SJSA1 (cell line): ENCODE measurements around the gene GPR137B. TPM values are rescaled to one million over a fixed set of nuclear protein-coding genes. Genes with fewer than 3 reads are reported as not detected.
"Not testable (repeated sequence)": the region's sequence is repeated elsewhere in the genome, so short reads cannot be mapped to it uniquely, and the experiment has no call there.

Experiments
- DNase-seq, 2 experiments: peaks; one replicate each; pipeline ENCODE4 v3.0.0-alpha.2; 2015 to 2020; ENCODE audit warnings: low spot score in 2 of 2, low read depth in 1 of 2
- H3K27ac ChIP-seq: fragments of 250-450 bp; sonication (Bioruptor Pico); 2 replicates; pipeline ENCODE4 v1.5.1; 2020; ENCODE audit warnings: mild to moderate bottlenecking, moderate library complexity
- H3K27me3 ChIP-seq: fragments of 250-450 bp; sonication (Bioruptor Pico); replicated peaks from 2 replicates; pipeline ENCODE4 v1.5.1; 2020; ENCODE audit warnings: mild to moderate bottlenecking, moderate library complexity
- H3K36me3 ChIP-seq: fragments of 250-450 bp; sonication (Bioruptor Pico); 2 replicates; pipeline ENCODE4 v1.5.1; 2020; ENCODE audit warnings: mild to moderate bottlenecking
- H3K4me1 ChIP-seq: fragments of 250-450 bp; sonication (Bioruptor Pico); replicated peaks from 2 replicates; pipeline ENCODE4 v1.6.1; 2021; ENCODE audit warnings: mild to moderate bottlenecking
- H3K4me3 ChIP-seq: fragments of 250-450 bp; sonication (Bioruptor Pico); 2 replicates; pipeline ENCODE4 v1.5.1; 2020; ENCODE audit warnings: mild to moderate bottlenecking
- H3K9me3 ChIP-seq: fragments of 250-450 bp; sonication (Bioruptor Pico); replicated peaks from 2 replicates; pipeline ENCODE4 v1.5.1; 2020; ENCODE audit warnings: mild to moderate bottlenecking
- total RNA-seq: library from RNA; depleted of rRNA; stranded (reverse); fragments of >200 nt; shearing (Covaris generic); gene quantifications from 2 replicates; pipeline ENCODE4 v1.2.3, GENCODE V29; 2014

GPR137B gene
- total RNA-seq, 1 experiment from 2014 or later: 4.4 TPM

DNA sequence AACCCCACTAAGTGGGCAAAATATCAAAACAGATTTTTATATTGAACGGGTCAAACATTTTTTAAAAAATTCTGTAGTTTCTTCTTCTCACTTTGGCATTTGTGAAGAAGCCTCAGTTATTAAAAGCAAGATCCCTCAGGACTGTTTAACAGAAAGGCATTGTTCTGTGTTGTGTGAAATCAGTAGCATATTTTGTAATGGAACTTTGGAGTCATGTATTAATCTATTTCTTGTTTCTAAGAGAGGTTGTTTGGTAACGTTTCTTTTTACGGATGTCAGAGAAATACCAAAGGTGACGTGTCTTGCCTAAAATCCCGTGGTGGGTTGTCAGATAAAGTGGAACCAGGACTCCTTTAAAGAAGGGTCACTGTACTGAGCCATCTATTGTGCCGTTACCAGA is 23.7 kb downstream of the GPR137B start:
- no peaks in the 10 kb centered on the region for H3K36me3 ChIP-seq
- H3K4me3 ChIP-seq: no peak overlapping the region
- no peaks in the 10 kb centered on the region for H3K4me1 ChIP-seq
- H3K27ac ChIP-seq: no peak overlapping the region
- no peak for DNase-seq
- peaks cover 6% of the 10 kb centered on the region; the same call in 1 of the 2 replicates for H3K9me3 ChIP-seq
- H3K27me3 ChIP-seq: no peaks in the 10 kb centered on the region

- Histone ChIP-seq H3K4me3 (no peak overlapping the region), H3K36me3 (no peaks in the 10 kb centered on the region), H3K27ac (no peak overlapping the region), H3K9me3 (no peaks in the 10 kb centered on the region), H3K4me1 (no peaks in the 10 kb centered on the region), H3K27me3 (no peaks in the 10 kb centered on the region)
- no peak for DNase-seq
Observed at GRCh38 chr1:236167154-236167553, 24.8 kb downstream of the GPR137B start.

DNA sequence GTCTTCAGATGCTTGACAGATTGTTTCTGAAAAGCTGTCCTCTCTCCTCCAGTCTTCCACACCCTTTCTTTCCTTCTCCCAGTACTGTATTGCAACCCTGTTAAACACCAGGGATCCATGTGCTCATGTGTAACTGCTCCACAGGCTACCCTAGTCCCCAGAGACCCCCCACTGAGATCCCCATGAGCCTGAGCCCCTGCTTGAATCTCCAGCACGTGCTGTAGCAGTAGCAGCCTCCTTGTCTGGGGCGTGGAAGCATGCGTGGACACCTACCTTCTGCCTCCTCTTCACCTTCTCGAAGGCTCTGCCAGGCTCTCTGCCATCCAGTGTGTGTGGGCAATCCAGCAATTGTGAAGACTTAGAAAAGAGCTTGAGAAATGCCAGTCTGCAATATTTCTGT is 25.2 kb downstream of the GPR137B start:
- Histone ChIP-seq H3K27me3 (no peaks in the 10 kb centered on the region), H3K27ac (no peak overlapping the region), H3K36me3 (no peaks in the 10 kb centered on the region), H3K9me3 (no peaks in the 10 kb centered on the region), H3K4me1 (no peaks in the 10 kb centered on the region), H3K4me3 (no peak overlapping the region)
- no peak for DNase-seq

DNA sequence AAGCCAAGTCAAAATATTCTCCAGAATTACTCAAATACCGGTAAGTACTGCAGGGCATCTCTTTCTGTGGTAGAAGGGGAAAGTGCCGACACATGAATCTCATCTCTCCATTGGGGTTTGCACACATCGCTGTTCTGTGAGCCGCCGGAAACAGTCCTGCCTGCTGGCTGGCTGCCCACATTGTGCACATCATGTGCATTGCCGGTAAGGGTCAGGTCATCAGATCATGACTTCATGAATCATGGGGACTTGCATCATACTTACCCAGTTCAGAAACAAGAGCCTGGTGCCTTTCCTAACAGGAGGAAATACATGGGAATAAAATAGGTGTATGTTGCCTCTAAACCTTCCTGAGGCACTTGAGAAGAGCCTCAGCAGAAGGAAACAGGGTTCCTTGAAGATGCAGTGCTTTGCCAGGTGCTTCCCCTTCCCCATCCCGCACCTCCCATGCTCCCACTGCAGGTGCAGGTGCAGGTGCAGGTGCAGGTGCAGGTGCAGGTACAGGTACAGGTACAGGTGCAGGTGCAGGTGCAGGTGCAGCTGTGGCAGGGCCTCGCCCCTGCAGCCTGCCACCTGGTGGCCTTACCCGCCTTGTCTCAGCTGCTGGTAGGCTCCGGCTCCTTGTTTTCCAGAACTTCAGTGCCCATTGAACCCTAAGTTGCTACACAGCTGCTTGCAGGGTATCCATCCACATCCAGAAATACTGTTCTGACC is 26.5 kb downstream of the GPR137B start:
- H3K36me3 ChIP-seq: no peaks in the 10 kb centered on the region
- H3K4me1 ChIP-seq: no peaks in the 10 kb centered on the region
- no peak for DNase-seq
- no peaks in the 10 kb centered on the region for H3K27me3 ChIP-seq
- H3K4me3 ChIP-seq: no peak overlapping the region
- no peak overlapping the region for H3K27ac ChIP-seq
- no peaks in the 10 kb centered on the region for H3K9me3 ChIP-seq

DNA sequence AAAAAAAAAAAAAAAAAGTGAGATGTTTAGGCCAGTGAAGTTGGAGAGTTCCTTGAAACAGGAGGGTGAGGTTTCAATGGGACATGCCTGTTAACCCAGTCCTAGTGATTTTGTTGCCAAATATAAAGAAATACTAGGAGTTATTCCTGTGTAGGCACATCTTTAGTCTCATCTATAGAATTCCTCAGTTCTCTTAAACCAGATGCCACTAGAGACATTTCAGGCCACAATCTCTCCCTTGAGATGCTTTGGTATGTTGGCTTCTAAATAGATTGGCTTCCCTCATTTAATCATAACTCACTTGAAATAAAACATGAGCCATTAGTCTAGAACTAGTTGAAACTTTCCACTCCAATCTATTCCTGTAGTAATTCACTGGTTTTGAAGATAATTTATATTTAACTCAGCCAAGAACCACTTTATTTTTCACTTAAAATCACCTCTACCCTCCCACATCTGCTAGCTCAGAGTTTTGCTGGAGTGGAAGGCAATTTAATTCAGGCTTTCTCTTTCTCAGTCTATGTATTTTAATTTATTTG is 29.8 kb downstream of the GPR137B start:
- no peak for DNase-seq
- Histone ChIP-seq H3K27me3 (no peaks in the 10 kb centered on the region), H3K4me3 (no peak overlapping the region), H3K36me3 (no peaks in the 10 kb centered on the region), H3K27ac (no peak overlapping the region), H3K4me1 (no peaks in the 10 kb centered on the region), H3K9me3 (no peaks in the 10 kb centered on the region)

DNA sequence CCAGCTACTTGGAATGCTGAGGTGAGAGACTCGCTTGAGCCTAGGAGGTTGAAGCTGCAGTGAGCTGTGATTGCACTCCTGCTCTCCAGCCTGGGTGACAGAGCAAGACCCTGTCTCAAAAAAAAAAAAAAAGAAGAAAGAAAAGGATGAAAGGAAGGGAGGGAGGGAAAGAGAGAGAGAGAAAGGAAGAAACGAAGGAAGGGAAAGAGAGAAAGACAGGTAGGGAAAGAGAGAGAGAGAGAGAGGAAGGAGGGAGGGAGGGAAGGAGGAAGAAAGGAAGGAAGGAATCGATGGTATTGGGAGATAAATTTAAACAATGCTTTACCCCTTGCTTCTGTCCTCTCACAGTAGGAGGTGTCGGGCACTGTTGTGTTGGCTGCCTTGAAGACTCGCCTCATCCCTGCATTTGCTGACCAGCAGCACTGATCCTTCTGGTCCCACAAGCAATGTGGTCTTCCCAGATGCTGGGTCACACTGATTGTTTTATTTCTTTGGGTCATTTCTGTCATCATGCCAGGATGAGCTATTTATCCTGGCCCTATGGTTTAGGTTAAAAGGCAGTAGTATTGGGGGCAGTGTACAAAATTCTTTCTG is 30.9 kb downstream of the GPR137B start:
- Histone ChIP-seq H3K36me3 (no peaks in the 10 kb centered on the region), H3K9me3 (no peaks in the 10 kb centered on the region), H3K4me1 (no peaks in the 10 kb centered on the region), H3K4me3 (no peak overlapping the region), H3K27ac (no peak overlapping the region), H3K27me3 (no peaks in the 10 kb centered on the region)
- no peak for DNase-seq

- Histone ChIP-seq H3K36me3 (no peaks in the 10 kb centered on the region), H3K4me1 (no peaks in the 10 kb centered on the region), H3K9me3 (no peaks in the 10 kb centered on the region), H3K27me3 (no peaks in the 10 kb centered on the region), H3K4me3 (no peak overlapping the region), H3K27ac (no peak overlapping the region)
- no peak for DNase-seq
Observed at GRCh38 chr1:236175642-236176336, 33.5 kb downstream of the GPR137B start.

DNA sequence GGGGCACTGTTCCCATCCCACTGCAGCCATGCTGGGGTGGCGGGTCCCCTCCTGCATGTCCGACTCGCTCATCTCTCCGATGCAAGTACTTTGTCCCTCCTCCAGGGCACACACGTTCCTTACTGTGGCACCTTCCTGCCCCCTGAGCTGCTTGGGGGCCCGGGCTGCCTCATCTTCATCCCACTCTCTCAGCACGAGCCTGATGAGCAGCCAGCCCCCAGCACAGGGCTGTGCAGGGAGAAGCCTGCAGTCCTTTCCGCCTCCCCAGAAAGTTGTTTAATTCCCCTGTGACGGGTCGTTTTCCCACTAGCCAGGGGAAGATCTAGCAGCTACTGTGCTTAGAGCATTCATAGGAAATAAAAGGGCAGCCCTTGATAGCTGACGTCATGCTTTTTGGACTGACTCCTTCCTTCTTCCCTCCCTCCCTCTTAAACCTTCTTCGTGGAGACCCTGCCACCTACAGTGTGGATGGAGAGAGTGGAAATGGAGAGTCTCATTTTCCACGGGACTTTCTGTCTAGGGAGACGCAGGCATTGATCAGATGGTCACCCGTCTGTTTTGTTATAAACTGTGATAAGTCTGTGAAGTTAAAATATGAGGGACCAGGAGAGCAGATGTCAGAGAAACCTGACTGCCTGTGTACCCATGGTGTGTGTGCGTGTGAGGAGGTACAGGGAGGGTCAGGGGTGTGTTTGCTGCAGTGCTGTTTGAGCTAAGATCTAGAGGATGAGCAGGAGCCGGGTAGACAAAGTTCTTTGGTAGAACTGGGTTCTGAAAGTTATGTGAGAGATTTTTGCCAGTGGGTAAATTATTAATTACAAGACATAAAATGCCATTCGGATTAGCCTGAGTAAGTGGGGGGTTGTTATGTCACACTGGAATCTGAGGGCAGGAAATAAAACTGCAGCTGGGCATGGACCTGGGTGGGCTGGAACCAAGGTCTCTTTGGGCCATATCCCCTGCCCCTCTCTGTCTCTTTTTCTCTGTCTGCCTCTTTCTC is 34.3 kb downstream of the GPR137B start:
- no peaks in the 10 kb centered on the region for H3K9me3 ChIP-seq
- no peaks in the 10 kb centered on the region for H3K4me1 ChIP-seq
- no peak for DNase-seq
- no peaks in the 10 kb centered on the region for H3K27me3 ChIP-seq
- H3K27ac ChIP-seq: no peak overlapping the region
- H3K36me3 ChIP-seq: no peaks in the 10 kb centered on the region
- no peak overlapping the region for H3K4me3 ChIP-seq

- DNase-seq: no peak
- Histone ChIP-seq H3K4me3 (no peak overlapping the region), H3K36me3 (no peaks in the 10 kb centered on the region), H3K27me3 (no peaks in the 10 kb centered on the region), H3K4me1 (no peaks in the 10 kb centered on the region), H3K27ac (no peak overlapping the region), H3K9me3 (no peaks in the 10 kb centered on the region)
Observed at GRCh38 chr1:236179634-236180033, 37.3 kb downstream of the GPR137B start.

GRCh38 chr1:236181059-236181458 is 38.7 kb downstream of the GPR137B start:
- no peak overlapping the region for H3K27ac ChIP-seq
- no peaks in the 10 kb centered on the region for H3K36me3 ChIP-seq
- H3K9me3 ChIP-seq: no peaks in the 10 kb centered on the region
- no peak overlapping the region for H3K4me3 ChIP-seq
- DNase-seq: no peak
- no peaks in the 10 kb centered on the region for H3K4me1 ChIP-seq
- H3K27me3 ChIP-seq: no peaks in the 10 kb centered on the region

GRCh38 chr1:236185687-236186086 is 43.3 kb downstream of the GPR137B start:
- no peaks in the 10 kb centered on the region for H3K9me3 ChIP-seq
- no peaks in the 10 kb centered on the region for H3K27me3 ChIP-seq
- H3K4me3 ChIP-seq: no peak overlapping the region
- no peaks in the 10 kb centered on the region for H3K36me3 ChIP-seq
- H3K27ac ChIP-seq: no peak overlapping the region
- DNase-seq: no peak
- no peaks in the 10 kb centered on the region for H3K4me1 ChIP-seq

DNA sequence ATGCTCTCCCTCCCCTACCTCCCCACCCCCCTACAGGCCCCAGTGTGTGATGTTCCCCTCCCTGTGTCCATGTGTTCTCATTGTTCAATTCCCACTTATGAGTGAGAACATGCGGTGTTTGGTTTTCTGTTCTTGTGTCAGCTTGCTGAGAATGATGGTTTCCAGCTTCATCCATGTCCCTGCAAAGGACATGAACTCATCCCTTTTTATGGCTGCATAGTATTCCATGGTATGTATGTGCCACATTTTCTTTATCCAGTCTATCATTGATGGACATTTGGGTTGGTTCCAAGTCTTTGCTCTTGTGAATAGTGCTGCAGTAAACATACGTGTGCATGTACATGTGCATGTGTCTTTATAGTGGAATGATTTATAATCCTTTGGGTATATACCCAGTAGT is 44.1 kb downstream of the GPR137B start:
- not testable (repeated sequence) for H3K9me3 ChIP-seq, H3K27me3 ChIP-seq, H3K4me3 ChIP-seq, H3K27ac ChIP-seq, H3K4me1 ChIP-seq, DNase-seq, H3K36me3 ChIP-seq

DNA sequence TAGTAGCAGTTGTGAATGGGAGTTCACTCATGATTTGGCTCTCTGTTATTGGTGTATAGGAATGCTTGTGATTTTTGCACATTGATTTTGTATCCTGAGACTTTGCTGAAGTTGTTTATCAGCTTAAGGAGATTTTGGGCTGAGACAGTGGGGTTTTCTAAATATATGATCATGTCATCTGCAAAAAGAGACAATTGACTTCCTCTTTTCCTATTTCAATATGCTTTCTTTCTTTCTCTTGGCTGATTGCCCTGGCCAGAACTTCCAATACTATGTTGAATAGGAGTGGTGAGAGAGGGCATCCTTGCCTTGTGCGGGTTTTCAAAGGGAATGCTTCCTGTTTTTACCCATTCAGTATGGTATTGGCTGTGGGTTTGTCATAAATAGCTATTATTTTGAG is 45.7 kb downstream of the GPR137B start:
- H3K27me3 ChIP-seq, H3K4me3 ChIP-seq, H3K27ac ChIP-seq, H3K9me3 ChIP-seq, H3K36me3 ChIP-seq, H3K4me1 ChIP-seq, DNase-seq: not testable (repeated sequence)
